Kidney (tissue), 14 donors: ENCODE measurements around the gene MSLN. TPM values are rescaled to one million over a fixed set of nuclear protein-coding genes. Genes with fewer than 3 reads are reported as not detected.
"Not testable (repeated sequence)": the region's sequence is repeated elsewhere in the genome, so short reads cannot be mapped to it uniquely, and the experiment has no call there.

Experiments used
- DNase-seq, 5 donors: peaks; one replicate each; pipeline ENCODE4 v3.0.0-alpha.2; 2013 to 2020
- FAIRE-seq: peaks from 2 replicates; lab custom pipeline; 2012; peaks lifted over from hg19 to GRCh38; lab: Jason Lieb, UNC
- H3K27ac ChIP-seq, 2 donors: one replicate each; pipeline ENCODE4 v1.7.0; 2013; ENCODE audit warnings: low read depth in 2 of 2, low read length in 2 of 2, inconsistent platforms in 1 of 2
- H3K27me3 ChIP-seq: one replicate; pipeline ENCODE4 v1.7.1; 2013; ENCODE audit warnings: low read length, inconsistent platforms; ENCODE audit not compliant: control insufficient read depth, insufficient read depth
- H3K36me3 ChIP-seq, 3 donors: one replicate each; pipeline versions ENCODE4 v1.7.0 to v1.7.1; 2013; ENCODE audit warnings: low read length in 3 of 3, control low read depth in 1 of 3, inconsistent platforms in 1 of 3; ENCODE audit not compliant: insufficient read depth in 3 of 3, control insufficient read depth in 2 of 3
- H3K4me1 ChIP-seq, 3 donors: one replicate each; pipeline versions ENCODE4 v1.7.0 to v1.7.1; 2013; ENCODE audit warnings: low read length in 3 of 3, inconsistent platforms in 1 of 3, low read depth in 1 of 3; ENCODE audit not compliant: control insufficient read depth in 2 of 3, insufficient read depth in 2 of 3
- H3K4me3 ChIP-seq, 3 donors: one replicate each; pipeline versions ENCODE4 v1.7.0 to v1.8.1; 2013; ENCODE audit warnings: low read length in 3 of 3, control low read depth in 1 of 3, inconsistent platforms in 1 of 3
- H3K9ac ChIP-seq, 3 donors: one replicate each; pipeline versions ENCODE4 v1.7.0 to v1.7.1; 2013; ENCODE audit warnings: low read length in 3 of 3, control low read depth in 1 of 3, inconsistent platforms in 1 of 3
- H3K9me3 ChIP-seq, 3 donors: one replicate each; pipeline versions ENCODE4 v1.7.0 to v1.7.1; 2013; ENCODE audit warnings: low read length in 3 of 3, control low read depth in 1 of 3, inconsistent platforms in 1 of 3; ENCODE audit not compliant: control insufficient read depth in 2 of 3, insufficient read depth in 1 of 3
- CTCF ChIP-seq: IDR thresholded peaks from 3 replicates; pipeline ENCODE4 v1.5.1; 2012; ENCODE audit warnings: mild to moderate bottlenecking, moderate library complexity, borderline replicate concordance; ENCODE audit not compliant: insufficient read depth; ENCODE audit errors: extremely low read depth
- intact Hi-C: fragments of 100-400 bp; cut with DNase I; formaldehyde crosslinking; loops from one replicate; pipeline ENCODE4 v1.11.1; 2022
- polyA plus RNA-seq: library from polyadenylated mRNA; stranded (reverse); fragments of 350-450 nt; fragmentation: Illumina TruSeq; extraction: RNeasy Lipid Tissue Mini Kit (QIAGEN cat#74804); gene quantifications from one replicate; pipeline ENCODE4 v1.2.3, GENCODE V29; 2014; ENCODE audit warnings: low read depth, low replicate concordance; ENCODE audit not compliant: insufficient read depth
- total RNA-seq: library from RNA; stranded (reverse); fragmentation: NEBNext Ultra II Directional; extraction: Animal tissue kit (Norgen Biotek cat#: 25700); gene quantifications from one replicate; pipeline ENCODE4 v1.2.1, GENCODE V29; 2021
- donor health status: control.
- donor health status: control.
- donor health status: control.
- donor health status: control.
- donor health status: control.
- donor health status: DM: yes; HTN: yes; CAD: no.
- donor health status: Normal renal cell carcinoma (clear cell type).

The MSLN gene
- total and polyA plus RNA-seq, 2 donors from 2014 or later, result 3.7 to 19.4 TPM

- Histone ChIP-seq H3K27ac (no peak overlapping the region), H3K4me3 (no peak overlapping the region), H3K4me1 (no peaks in the 10 kb centered on the region), H3K27me3 (no peaks in the 10 kb centered on the region), H3K9ac (no peak overlapping the region), H3K9me3 (no peaks in the 10 kb centered on the region), H3K36me3 (no peaks in the 10 kb centered on the region)
- TF ChIP-seq CTCF, result no peak
- intact Hi-C loops, result no loop called here
- DNase-seq, result no peak
- FAIRE-seq, result no peak
Observed at GRCh38 chr16:775236-775796, 14.8 kb downstream of the MSLN start.

GRCh38 chr16:776298-776697 lies 15.8 kb downstream of the MSLN start:
- intact Hi-C loops, H3K36me3 ChIP-seq, H3K9ac ChIP-seq, H3K4me3 ChIP-seq, H3K9me3 ChIP-seq, H3K4me1 ChIP-seq, DNase-seq, FAIRE-seq, H3K27ac ChIP-seq, H3K27me3 ChIP-seq: not testable (repeated sequence)

GRCh38 chr16:776824-777223 lies 16.3 kb downstream of the MSLN start:
- Histone ChIP-seq H3K4me1 (no peaks in the 10 kb centered on the region), H3K27me3 (no peaks in the 10 kb centered on the region), H3K9me3 (no peaks in the 10 kb centered on the region), H3K4me3 (no peak overlapping the region), H3K27ac (no peak overlapping the region), H3K36me3 (no peaks in the 10 kb centered on the region), H3K9ac (no peak overlapping the region)
- DNase-seq, result no peak
- no peak for FAIRE-seq
- TF ChIP-seq CTCF, result no peak
- intact Hi-C loops, result no loop called here

- H3K27me3 ChIP-seq, result no peaks in the 10 kb centered on the region
- H3K4me1 ChIP-seq, result no peaks in the 10 kb centered on the region
- intact Hi-C loops, result no loop called here
- DNase-seq (no peak), FAIRE-seq (no peak)
- no peaks in the 10 kb centered on the region for H3K36me3 ChIP-seq
- no peak for TF ChIP-seq CTCF
- H3K4me3 ChIP-seq, result no peak overlapping the region
- no peak overlapping the region for H3K27ac ChIP-seq
- no peak overlapping the region for H3K9ac ChIP-seq
- H3K9me3 ChIP-seq, result no peaks in the 10 kb centered on the region
Observed at GRCh38 chr16:777826-778225, 17.3 kb downstream of the MSLN start.
